Sigmoid colon (tissue), 4 donors: ENCODE measurements around the gene FPR2.

Experiments used
- CTCF ChIP-seq, 4 experiments: fragments of 450-650 bp in 3 of 4; fragments of 200-600 bp in 1 of 4; IDR thresholded peaks; one replicate each; pipeline ENCODE4 v1.5.1; 2016 to 2019; ENCODE audit warnings: antibody characterized with exemption in 4 of 4, mild to moderate bottlenecking in 3 of 4, moderate library complexity in 2 of 4
- EP300 ChIP-seq, 4 donors: sonication (generic); formaldehyde crosslinking; IDR thresholded peaks; one replicate each; pipeline ENCODE4 v1.6.1; 2017; ENCODE audit warnings: antibody characterized with exemption in 4 of 4
- POLR2A ChIP-seq, 2 donors: fragments of 450-650 bp; IDR thresholded peaks; one replicate each; pipeline ENCODE4 v1.6.1; 2016; ENCODE audit warnings: antibody characterized with exemption in 2 of 2, mild to moderate bottlenecking in 2 of 2, moderate library complexity in 2 of 2
- POLR2AphosphoS5 ChIP-seq, 4 donors: sonication (generic); formaldehyde crosslinking; IDR thresholded peaks; one replicate each; pipeline ENCODE4 v1.6.1; 2017; ENCODE audit warnings: antibody characterized with exemption in 4 of 4

GRCh38 chr19:51735759-51736449 lies 25.1 kb upstream of the FPR2 start:
- TF ChIP-seq POLR2A (IDR thresholded peaks at IDR 0.05) (no peak), CTCF (IDR thresholded peaks at IDR 0.05) (no peak), POLR2AphosphoS5 (IDR thresholded peaks at IDR 0.05) (peak in 1 of 4 donors; percentile 29), EP300 (IDR thresholded peaks at IDR 0.05) (peak; percentile 37 to 87 (median 62))
